IPS-18c (cell line): ENCODE results near the gene CASR.
"Not testable (repeated sequence)": the region's sequence is repeated elsewhere in the genome, so short reads cannot be mapped to it uniquely, and the experiment has no call there.

Experiments used
- H3K4me3 ChIP-seq: 2 replicates; pipeline ENCODE4 v1.7.0; 2013; ENCODE audit warnings: low read depth, mild to moderate bottlenecking, low read length, moderate library complexity; ENCODE audit not compliant: insufficient read depth
- H3K9me3 ChIP-seq: one replicate; pipeline ENCODE4 v1.6.1; 2013; ENCODE audit warnings: mild to moderate bottlenecking, low read length, moderate library complexity; ENCODE audit not compliant: control insufficient read depth, insufficient read depth

CASR gene, protein sequence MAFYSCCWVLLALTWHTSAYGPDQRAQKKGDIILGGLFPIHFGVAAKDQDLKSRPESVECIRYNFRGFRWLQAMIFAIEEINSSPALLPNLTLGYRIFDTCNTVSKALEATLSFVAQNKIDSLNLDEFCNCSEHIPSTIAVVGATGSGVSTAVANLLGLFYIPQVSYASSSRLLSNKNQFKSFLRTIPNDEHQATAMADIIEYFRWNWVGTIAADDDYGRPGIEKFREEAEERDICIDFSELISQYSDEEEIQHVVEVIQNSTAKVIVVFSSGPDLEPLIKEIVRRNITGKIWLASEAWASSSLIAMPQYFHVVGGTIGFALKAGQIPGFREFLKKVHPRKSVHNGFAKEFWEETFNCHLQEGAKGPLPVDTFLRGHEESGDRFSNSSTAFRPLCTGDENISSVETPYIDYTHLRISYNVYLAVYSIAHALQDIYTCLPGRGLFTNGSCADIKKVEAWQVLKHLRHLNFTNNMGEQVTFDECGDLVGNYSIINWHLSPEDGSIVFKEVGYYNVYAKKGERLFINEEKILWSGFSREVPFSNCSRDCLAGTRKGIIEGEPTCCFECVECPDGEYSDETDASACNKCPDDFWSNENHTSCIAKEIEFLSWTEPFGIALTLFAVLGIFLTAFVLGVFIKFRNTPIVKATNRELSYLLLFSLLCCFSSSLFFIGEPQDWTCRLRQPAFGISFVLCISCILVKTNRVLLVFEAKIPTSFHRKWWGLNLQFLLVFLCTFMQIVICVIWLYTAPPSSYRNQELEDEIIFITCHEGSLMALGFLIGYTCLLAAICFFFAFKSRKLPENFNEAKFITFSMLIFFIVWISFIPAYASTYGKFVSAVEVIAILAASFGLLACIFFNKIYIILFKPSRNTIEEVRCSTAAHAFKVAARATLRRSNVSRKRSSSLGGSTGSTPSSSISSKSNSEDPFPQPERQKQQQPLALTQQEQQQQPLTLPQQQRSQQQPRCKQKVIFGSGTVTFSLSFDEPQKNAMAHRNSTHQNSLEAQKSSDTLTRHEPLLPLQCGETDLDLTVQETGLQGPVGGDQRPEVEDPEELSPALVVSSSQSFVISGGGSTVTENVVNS

DNA sequence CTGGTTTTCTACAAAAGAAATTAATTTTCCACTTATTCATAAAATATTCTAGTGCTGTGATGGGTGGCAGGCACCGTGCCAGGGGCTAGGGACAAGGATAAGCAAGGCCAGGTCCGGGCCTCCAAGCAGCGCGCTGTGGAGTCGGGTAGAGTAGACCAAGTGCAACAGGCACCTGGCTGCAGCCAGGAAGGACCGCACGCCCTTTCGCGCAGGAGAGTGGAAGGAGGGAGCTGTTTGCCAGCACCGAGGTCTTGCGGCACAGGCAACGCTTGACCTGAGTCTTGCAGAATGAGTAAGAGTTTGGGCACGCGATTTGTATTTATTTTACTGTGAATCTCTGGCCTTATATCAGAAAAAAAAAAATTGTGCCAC is at the start of gene CASR:
TSS of gene CASR (plus strand) at position 148 of the 372 bp plus-strand sequence. CDS start 70,522 bp downstream, outside the sequence.
- H3K4me3 ChIP-seq: peak within 1 kb of the TSS; percentile 67
- H3K9me3 ChIP-seq: no peaks in the 10 kb centered on the region

DNA sequence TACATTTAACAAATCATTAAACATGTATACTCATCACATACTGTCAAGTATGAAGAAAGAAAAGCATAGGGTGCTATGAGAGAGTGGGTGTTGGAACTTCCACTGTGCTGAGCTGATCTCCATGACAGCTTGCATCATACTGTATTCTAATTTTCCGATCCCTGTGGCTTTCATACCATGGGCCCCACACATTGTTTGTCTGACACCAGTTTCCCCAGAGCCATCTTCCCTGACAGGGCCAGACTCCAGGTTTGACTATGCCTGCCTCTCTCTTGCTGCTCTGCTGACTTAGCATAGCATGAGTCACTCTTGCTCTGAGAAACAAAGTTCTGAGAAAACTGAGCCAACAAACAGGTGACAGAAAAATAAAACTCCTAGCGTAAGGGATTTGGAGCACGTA is 37.0 kb upstream of the CASR start:
- Histone ChIP-seq H3K4me3 (no peak overlapping the region), H3K9me3 (peaks cover 9% of the 10 kb centered on the region)

DNA sequence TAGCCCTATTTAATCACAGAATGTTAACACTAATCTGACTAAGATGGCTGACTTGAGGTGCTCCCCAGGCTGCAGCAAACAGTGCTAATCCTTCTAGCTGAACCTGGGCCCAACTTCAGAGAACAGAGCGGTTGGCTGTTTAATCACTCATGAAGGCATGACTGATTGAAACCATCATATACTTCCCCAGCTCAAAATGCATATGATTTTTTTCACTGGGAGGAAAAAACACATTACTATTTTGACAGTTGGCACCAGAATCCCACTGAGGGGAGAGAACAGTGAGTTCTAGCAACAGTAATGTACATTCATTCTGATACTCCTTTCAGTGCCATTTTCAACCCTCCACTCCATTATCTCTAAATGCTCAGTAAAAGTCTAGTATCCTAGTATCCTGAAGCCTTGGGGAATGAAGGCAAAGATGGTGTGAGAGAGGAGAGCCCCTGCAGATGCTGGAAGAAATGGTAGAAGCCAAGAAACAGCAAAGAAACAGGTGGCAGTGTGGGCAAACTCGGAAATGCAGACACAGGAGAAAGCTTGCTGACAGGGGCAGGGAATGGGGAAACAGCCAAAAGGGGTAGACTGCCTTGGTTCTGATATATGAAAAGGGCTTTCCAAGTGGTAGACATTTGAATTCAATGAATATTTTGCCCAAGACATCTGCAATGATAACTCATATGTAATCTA is 34.4 kb upstream of the CASR start:
- no peak overlapping the region for H3K4me3 ChIP-seq
- no peaks in the 10 kb centered on the region for H3K9me3 ChIP-seq

DNA sequence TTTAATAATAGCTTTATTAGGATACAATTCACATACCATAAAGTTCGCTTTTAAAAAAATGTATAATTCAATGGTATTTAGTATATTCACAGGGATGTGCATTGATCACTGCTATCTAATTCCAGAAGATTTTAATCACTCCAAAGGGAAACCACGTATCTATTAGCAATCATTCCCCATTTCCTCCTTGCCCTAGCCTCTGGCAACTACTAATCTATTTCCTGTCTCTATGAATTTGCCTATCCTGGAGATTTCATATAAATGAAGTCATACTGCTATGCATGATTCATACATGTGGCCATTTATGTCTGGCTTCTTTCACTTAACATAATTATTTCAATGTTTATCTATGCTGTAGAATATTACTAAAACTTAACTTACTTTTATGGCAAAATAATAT is 32.0 kb upstream of the CASR start:
- no peak overlapping the region for H3K4me3 ChIP-seq
- no peaks in the 10 kb centered on the region for H3K9me3 ChIP-seq

DNA sequence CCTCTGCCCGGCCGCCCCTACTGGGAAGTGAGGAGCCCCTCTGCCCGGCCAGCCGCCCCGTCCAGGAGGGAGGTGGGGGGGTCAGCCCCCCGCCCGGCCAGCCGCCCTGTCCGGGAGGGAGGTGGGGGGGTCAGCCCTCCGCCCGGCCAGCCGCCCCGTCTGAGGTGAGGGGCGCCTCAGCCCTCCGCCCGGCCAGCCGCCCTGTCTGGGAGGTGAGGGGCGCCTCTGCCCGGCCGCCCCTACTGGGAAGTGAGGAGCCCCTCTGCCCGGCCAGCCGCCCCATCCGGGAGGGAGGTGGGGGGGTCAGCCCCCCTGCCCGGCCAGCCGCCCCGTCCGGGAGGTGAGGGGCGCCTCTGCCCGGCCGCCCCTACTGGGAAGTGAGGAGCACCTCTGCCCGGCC is 18.5 kb upstream of the CASR start:
- not testable (repeated sequence) for H3K4me3 ChIP-seq, H3K9me3 ChIP-seq

DNA sequence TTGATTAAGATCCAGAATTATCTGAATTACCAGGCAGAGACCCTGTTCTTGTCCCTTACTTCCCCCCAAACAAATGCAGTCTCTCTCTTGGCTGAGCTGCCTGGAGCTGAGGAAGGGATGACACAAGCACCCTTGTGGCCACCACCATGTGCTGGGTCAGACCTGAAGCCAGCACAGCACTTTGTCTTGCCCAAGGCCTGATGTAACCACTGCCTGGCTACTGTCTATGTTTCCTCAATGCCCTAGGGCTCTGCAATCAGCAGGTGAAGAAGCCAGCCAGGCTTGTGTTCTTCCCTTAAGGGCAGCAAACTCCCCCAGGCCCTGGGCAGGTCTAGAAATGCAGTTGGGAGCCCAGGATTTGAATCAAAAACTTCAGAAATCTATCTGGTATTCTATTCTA is 15.8 kb upstream of the CASR start:
- no peak overlapping the region for H3K4me3 ChIP-seq

DNA sequence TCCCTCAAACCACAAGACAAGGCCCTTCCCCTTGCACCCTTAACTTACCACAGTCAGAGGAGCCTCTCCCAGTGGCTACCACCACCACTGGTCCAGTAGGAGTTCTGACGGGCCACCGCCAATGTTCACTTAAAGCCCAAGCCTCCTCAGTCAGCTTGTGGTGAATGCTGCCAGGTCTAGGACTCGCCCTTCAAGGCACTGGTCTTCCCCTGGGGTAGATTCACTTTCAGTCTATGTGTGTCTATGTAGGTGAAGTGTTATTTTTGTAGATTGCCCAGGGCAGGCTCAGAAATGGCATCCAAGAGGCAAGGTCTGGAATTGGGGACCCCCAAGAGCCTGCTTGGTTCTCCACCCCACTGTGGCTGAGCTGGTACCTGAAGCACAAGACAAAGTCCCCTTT is 15.4 kb upstream of the CASR start:
- no peak overlapping the region for H3K4me3 ChIP-seq
- peaks cover 2% of the 10 kb centered on the region for H3K9me3 ChIP-seq

More for the DNA sequence above, 15.8 kb upstream of the CASR start:
- H3K9me3 ChIP-seq: peaks cover 2% of the 10 kb centered on the region

DNA sequence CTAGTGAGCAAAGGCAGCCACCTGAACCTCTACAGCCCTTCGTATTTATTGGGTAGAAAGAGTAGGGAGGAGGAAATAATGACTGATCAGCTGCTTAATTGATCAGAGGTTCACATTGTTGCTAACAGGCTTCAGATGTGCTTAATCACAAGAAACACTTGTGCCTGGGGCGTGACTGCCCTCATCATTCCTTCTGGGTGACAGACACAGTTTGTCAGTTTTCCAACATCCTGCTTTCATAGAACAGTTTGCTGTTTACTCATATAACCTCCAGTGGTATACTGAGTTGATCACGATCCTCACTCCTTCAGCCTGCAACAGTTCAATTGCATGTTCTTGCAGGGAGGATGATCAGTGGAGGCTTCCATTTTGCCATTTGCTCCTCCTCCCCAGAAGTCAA is 13.6 kb upstream of the CASR start:
- H3K4me3 ChIP-seq: no peak overlapping the region
- H3K9me3 ChIP-seq: peaks cover 3% of the 10 kb centered on the region

DNA sequence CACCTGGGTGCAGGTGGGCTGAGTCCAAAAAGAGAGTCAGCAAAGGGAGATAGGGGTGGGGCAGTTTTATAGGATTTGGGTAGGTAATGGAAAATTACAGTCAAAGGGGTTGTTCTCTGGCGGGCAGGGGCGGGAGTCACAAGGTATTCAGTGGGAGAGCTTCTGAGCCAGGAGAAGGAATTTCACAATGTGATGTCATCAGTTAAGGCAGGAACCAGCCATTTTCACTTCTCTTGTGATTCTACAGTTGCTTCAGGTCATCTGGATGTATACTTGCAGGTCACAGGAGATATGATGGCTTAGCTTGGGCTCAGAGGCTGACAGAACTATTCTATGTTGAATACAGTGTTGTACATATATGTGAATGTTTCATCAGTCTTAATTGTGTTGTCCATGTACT is 12.1 kb upstream of the CASR start:
- not testable (repeated sequence) for H3K9me3 ChIP-seq, H3K4me3 ChIP-seq

DNA sequence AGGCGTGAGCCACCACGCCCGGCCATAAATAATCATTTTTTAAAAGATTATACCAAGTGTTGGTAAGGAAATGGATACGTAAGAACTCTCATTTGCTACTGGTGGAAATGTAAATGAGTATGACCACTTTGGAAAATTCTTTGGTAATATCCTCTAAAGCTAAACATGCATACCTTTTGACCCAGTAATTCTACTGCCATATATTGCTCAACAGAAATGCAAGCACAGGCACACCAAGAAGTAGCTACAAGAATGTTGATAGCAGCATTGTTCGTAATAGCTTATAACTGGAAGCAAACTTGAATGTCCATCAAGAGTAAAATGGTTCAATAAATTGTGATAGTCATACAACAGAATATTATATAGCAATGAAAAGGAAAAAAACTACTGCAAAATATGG is 4.8 kb upstream of the CASR start:
- H3K4me3 ChIP-seq: no peak overlapping the region
- H3K9me3 ChIP-seq: peaks cover 3% of the 10 kb centered on the region

DNA sequence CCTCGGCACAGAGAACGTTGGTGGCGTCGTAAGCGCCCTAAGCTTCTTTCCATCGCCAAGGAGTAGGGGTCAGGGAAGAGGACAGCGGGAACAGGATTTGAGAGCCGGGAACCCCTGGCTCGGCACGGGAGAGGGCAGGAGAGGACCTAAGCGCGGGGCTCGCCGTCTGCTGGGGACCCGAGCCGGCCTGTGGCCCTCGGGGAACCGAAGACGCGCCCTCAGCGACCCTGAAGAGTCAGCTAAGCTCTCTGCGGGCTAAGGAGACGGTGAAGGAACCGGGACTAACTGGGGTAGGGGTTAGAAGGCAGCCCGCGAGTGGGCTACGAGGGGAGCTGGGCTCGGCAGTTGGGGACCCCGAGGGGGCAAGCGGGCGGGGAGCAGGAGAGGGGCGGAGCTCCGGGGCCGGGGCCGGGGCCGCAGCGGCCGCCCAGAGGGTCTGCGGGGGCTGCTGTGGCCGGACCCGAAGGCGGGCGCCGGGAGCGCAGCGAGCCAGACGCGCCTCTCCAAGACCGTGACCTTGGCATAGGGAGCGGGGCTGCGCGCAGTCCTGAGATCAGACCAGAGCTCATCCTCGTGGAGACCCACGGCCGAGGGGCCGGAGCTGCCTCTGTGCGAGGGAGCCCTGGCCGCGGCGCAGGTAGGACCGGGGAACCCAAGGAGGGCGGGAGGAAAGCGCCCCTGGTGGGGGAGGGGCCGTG is 574 bp downstream of the CASR start:
- peak overlapping the region; percentile 67 for H3K4me3 ChIP-seq
- no peaks in the 10 kb centered on the region for H3K9me3 ChIP-seq

DNA sequence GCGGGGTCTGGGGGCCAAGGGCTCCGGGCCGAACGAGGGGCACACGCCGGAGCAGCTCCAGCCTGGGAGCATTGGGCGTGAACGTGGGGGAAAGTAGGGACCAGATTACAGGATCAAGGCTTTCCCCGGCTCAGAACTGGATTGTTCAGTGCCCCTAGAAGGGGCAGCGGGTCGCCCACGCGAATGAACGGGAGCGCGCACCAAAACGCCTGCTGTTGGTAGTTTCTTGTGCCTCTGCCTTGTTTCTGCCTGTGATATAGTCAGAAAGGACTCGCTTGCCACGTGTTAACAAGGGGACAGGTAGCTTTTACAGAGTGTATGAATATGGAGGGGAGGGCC is 1.1 kb downstream of the CASR start:
- Histone ChIP-seq H3K4me3 (peak overlapping the region; percentile 67), H3K9me3 (no peaks in the 10 kb centered on the region)

DNA sequence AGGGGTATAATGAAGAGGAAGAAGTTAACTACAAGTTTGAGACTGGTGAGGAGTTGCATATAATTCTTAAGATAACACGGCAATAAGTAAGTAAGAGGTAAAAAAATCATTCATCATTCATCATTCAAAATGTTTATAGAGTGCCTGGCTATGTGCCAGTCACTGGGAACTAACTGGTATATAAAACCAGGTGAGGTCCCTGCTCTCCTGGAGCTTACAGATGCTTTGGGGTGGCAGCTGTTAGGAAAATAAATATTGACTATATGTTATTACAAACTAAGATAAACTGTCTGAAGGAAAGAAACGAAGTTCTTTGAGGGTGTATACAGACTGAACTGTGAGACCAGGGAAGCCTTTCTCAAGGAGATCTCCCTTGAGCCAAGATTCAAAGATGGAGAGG is 2.9 kb downstream of the CASR start:
- H3K4me3 ChIP-seq: no peak overlapping the region
- H3K9me3 ChIP-seq: no peaks in the 10 kb centered on the region

DNA sequence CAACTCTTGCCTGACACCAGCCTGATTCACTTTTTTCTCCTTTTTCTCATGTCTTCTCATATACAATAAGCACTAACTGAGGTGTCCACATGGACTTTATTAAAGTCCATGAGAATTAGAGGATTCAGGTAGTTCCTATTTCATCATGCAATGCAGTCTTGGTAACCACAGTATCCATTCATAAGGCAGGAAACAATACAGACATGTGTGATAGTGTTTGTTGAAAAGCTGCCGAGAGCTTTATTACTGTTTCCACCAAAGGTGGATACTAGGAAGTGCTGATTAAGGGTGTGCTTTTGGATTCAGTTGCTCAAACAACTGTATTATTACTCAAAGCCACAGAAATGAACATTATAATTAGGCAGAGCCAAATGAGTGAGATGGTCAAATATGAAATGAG is 5.3 kb downstream of the CASR start:
- Histone ChIP-seq H3K4me3 (no peak overlapping the region), H3K9me3 (no peaks in the 10 kb centered on the region)

DNA sequence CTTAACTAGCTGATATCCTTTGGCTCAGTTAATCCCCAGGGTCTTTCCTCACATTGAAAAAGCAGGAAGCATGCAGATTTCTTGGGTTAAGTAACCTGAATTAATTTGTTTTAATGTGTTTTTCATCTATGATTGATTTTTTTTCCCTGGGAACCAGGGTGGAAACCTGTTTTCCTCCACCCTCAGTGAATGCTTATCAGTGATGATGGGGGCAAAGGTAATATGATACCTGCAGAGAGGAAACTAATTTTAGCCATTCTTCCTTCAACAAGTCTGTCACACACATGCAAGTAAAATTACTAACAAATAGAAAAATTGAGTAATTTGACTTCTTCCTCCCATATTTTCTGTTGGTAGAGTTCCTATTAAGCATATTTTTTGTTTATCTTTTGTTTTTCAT is 5.9 kb downstream of the CASR start:
- H3K4me3 ChIP-seq: no peak overlapping the region
- no peaks in the 10 kb centered on the region for H3K9me3 ChIP-seq

DNA sequence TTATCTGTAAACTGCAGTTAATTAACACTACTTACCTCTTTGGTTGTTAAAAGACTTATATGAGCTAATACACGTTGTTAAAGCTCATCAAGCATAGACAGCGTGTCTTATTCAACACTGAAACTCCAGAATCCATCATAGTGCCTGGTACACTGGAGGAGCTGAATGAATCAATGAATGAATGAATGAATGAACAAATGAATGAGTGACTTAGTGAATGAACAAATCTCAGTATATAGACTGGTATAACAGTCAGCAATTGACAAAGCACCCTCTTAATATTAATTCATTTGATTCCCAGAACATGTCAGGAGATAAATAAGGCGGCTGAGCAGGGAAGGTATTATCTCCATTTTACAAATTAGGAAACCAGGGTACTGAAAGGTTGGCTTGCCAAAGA is 7.1 kb downstream of the CASR start:
- no peaks in the 10 kb centered on the region for H3K9me3 ChIP-seq
- no peak overlapping the region for H3K4me3 ChIP-seq

DNA sequence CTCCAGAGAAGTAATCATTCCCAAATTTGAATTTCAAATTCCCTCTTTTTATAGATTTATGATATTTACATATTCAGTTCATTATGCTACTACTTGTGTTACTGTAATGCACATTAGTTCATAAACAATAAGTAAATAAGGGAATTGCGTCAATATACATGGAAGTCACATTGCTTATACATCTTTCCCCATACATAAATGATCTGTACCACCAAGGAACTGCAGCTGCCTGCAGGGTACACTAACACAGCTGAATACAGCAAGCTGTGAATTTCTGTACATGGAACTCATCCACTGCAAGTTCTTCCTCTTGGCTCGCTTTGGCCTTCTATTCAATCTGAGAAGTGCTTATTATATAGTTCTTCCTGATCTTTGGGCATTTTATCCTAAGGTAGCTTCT is 15.5 kb downstream of the CASR start:
- no peak overlapping the region for H3K4me3 ChIP-seq
- no peaks in the 10 kb centered on the region for H3K9me3 ChIP-seq
